Stimulated activated CD4-positive, alpha-beta T cell treated with anti-CD3 and anti-CD28 coated beads, TNF-alpha, amount 100 ng/mL, for 4 hours (primary cell): Measurements from ENCODE around the gene CIB1.
A peak's percentile ranks its signal among the peaks of the same experiment; 100 is the strongest.

Experiments
- DNase-seq, 3 experiments: peaks; one replicate each; pipeline ENCODE4 v3.0.0-alpha.2; 2020; ENCODE audit warnings: low read depth in 3 of 3

CIB1 gene

DNA sequence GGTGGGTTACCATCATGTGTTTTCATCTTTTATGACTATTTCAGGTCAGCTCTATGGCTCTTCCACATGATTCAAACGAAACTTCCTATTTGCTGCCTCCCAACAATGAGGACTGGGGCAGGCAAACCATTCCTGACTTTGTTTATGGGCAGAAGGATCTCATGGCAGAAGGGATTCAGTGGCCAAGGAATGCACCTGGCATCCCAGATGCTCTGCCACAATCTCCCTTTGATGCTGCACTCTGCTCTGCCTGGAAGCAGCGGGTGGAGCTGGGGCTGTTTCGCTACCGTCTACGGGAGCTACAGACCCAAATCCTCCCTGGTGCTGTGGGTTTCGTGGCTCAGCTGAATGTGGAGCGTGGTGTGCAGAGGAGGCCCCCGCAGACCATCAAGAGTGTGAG lies 7.1 kb upstream of the CIB1 start:
- DNase-seq: no peak

DNA sequence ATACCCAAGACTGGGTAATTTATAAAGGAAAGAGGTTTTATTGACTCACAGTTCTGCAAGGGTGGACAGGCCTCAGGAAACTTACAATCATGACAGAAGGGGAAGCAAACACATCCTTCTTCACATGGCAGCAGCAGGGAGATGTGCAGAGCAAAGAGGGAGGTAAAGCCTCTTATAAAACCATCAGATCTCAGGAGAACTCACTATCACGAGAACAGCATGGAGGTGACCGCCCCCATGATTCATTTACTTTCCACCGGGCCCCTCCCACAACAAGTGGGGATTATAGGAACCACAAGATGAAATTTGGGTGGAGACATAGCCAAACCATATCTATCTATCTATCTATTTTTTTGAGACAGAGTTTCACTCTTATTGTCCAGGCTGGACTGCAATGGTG lies 5.6 kb upstream of the CIB1 start:
- no peak for DNase-seq

- peak in 1 of 3 experiments; percentile 94 for DNase-seq
Measured at GRCh38 chr15:90234096-90234988, 601 bp upstream of the CIB1 start, which contains the start of gene GDPGP1. TSS of gene GDPGP1 (plus strand) at chr15:90234209. CDS start at chr15:90240909, 6,700 bp downstream.

DNA sequence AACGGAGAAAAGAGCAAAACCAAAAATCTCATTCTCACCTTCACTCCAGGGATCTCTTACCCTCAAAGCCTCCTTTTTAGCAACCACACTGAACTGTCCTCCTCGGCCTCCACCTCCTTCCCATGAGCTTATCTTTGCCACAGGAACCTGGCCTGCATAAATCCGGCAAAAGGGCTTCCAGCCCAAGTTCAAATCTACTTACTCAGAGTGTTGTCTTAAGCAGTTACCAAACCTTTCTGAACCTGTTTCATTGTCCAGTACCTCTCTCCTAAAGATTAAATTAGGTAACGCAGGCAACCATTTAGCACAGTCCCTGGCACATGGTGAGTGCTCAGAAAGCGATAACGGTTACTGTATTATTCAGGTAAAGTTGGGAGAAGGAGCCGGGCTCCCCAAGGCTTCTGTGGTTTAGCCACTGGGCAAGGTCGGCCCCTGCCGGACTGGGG lies 777 bp downstream of the CIB1 start:
- no peak for DNase-seq

GRCh38 chr15:90232196-90232595 lies 1.5 kb downstream of the CIB1 start:
- DNase-seq: no peak

DNA sequence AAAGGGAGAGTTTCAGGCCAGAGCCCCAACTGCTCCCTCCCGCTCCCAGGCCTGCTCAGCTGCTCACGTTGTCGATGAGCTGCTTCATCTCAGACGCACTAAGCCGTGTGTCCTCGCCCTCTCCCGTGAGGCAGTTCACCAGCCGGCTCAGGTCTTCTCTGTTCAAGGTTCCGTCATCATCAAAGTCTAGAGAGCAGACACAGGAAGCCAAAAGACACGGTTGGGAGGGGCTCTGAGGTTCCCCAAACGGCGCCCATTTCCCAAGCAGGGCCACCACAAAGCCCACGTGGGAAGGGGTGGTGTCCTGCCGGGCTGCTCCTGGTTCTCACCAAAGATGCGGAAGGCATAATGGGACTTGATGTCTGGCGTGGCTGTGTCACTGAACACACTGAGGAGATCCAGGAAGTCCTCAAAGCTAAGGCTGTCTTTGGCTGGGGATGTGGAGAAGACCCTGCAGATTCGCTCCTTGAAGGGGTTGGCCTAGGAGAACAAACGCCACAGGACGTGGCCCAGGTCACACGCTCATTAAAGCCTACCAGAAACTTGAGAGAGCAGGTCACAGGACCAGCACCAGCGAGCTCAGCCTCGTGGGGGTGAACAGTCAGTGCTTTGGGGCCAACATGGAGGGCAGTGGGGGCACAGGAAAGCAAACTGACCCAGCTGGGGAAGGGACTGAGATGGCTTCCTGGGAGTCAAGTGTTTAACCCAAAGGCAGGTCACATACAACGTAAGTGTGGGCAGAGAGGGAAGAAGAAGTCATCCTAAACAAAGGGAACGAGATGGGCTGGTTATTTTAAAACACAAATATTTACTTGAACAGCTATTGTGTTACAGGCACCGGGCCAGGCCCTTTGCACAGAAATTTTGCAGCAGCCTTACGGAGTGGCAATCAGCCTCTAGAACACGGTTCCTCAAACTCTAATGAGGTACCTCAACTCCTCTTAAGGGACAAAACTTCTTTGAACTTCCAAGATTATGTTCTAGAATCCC lies 2.4 kb downstream of the CIB1 start:
- peak; percentile 24 to 69 (median 52) for DNase-seq

DNA sequence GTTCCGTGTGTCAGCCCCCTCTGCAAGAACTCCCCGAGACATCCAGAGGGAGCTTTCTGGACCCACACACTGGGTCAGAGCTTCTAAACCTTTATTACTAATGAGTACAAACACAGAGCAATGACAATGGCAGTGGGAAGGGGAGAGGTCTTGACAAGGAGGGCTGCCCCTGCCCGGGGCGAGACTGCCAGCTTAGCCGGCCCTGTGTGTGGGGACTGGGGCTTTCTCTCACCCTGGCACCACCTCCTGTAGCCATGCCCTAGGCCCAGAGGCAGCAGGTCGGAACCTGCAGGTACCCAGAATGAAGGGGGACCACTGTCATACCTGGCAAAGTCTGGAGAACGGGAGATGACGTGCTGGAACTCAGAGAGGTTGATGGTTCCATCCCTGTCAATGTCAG lies 3.1 kb downstream of the CIB1 start:
- DNase-seq: no peak

GRCh38 chr15:90230071-90230494 lies 3.7 kb downstream of the CIB1 start:
- DNase-seq: no peak

GRCh38 chr15:90228960-90229359 lies 4.8 kb downstream of the CIB1 start:
- no peak for DNase-seq

DNA sequence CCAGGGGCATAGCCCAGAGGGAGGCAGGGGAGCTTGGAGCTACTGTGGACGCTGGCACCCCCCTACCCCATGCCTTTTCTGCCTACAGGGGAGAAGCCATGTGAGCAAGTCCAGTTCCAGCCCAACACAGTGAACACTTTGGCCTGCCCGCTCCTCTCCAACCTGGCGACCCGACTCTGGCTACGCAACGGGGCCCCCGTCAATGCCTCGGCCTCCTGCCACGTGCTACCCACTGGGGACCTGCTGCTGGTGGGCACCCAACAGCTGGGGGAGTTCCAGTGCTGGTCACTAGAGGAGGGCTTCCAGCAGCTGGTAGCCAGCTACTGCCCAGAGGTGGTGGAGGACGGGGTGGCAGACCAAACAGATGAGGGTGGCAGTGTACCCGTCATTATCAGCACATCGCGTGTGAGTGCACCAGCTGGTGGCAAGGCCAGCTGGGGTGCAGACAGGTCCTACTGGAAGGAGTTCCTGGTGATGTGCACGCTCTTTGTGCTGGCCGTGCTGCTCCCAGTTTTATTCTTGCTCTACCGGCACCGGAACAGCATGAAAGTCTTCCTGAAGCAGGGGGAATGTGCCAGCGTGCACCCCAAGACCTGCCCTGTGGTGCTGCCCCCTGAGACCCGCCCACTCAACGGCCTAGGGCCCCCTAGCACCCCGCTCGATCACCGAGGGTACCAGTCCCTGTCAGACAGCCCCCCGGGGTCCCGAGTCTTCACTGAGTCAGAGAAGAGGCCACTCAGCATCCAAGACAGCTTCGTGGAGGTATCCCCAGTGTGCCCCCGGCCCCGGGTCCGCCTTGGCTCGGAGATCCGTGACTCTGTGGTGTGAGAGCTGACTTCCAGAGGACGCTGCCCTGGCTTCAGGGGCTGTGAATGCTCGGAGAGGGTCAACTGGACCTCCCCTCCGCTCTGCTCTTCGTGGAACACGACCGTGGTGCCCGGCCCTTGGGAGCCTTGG lies 5.6 kb downstream of the CIB1 start:
- no peak for DNase-seq

DNA sequence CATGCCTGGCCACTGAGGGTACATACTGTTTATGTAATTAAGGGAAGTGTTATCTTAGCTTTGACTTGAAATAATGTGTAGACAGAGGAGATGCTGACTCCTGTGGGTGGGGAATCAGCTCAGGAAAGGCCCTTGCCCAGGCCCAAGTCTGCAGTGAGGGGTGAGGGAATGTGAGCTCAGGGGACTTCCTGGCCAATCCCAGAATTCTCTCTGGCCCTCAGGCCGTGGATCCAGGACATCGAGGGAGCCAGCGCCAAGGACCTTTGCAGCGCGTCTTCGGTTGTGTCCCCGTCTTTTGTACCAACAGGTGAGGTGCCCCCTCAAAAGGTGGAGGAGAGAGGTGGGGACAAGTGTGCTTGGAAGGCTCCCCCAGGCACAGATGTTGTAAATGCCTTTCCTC lies 6.4 kb downstream of the CIB1 start:
- DNase-seq: no peak

GRCh38 chr15:90225504-90226234 lies 8.1 kb downstream of the CIB1 start:
- DNase-seq: no peak

DNA sequence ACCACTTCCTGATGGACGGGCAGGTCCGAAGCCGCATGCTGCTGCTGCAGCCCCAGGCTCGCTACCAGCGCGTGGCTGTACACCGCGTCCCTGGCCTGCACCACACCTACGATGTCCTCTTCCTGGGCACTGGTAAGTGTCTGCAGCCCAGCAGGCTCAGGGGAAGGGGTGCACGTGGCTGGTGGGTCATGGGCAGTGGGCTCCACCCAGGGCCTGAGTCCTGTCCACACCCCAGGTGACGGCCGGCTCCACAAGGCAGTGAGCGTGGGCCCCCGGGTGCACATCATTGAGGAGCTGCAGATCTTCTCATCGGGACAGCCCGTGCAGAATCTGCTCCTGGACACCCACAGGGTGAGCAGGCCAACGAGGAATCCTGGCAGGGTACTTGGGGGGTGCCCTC lies 8.7 kb downstream of the CIB1 start:
- no peak for DNase-seq

GRCh38 chr15:90223441-90224165 lies 10.1 kb downstream of the CIB1 start:
- DNase-seq: no peak

- DNase-seq: no peak
Measured at GRCh38 chr15:90222547-90222946, 11.2 kb downstream of the CIB1 start.

- no peak for DNase-seq
Measured at GRCh38 chr15:90221246-90221900, 12.4 kb downstream of the CIB1 start.

DNA sequence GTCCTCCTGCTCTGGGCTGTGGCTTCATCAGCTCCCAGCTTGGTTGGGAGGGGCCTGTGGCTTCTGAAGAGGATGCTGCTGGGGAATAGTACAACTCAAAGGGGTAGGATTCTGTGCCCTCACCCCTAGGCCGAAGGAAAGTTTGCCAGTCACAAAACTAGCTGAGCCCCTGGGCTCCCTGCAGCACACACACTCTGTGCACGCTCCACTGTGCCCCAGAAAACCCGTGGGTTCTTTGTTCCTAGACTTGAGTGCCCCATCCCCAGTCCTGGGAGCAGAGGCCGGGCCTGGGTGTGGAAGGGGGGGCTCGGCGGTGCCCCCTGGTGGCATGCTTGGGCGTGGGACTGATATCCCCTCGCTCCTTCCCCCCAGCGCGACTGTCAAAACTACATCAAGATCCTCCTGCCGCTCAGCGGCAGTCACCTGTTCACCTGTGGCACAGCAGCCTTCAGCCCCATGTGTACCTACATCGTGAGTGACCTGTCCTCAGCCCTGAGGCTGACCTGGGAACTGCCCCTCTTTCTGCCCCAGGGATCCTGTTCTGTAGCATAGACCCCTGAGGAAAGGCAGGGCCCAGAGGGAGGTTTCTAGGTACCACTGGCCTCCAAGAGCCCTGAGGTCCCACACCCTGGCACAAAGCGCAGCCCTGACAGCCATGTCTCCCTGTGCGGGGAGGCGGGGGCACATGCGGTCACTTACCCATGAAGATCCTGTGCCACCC lies 14.2 kb downstream of the CIB1 start:
- peak in 1 of 3 experiments; percentile 30 for DNase-seq

DNA sequence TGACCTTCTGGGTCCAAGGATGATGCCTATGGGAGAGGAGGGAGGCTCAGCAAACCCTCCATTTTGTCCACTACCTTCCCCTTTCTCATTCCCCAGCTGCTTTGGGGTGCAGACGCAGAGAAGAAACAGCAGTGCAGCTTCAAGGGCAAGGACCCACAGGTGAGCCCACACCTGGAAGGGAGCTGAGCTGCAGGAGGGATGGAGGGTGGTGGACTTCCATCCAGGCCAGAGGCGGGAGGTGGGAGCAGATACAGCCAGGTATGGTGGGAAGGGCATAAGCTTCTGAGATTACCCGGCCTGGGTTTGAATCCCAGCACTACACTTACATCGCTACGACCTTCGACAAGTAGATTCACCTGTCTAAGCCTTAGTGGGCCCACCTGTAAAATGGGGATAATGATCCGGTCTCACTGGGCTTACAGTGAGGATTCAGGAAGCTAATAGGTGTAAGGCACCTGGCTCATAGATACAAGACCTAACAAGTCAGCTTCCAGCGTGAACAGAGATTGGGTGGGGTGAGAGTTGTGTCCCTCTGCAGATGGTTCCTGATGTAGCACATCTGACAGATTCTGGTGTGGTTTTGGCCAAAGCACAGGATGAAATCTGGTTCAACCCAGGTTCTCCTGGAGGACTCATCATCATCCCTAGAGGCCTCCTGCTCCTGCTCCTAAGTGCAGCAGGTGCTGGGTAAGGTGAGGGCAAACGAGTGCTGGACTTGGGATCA lies 15.9 kb downstream of the CIB1 start:
- no peak for DNase-seq
